HG02884 (cell line): ENCODE measurements around the gene IFNL4.
"Not testable (repeated sequence)": the region's sequence is repeated elsewhere in the genome, so short reads cannot be mapped to it uniquely, and the experiment has no call there.

ENCODE experiments used
- ATAC-seq: cut with Tn5 transposase; IDR thresholded peaks from one replicate; pipeline ENCODE4 v1.9.1; 2021; ENCODE audit warnings: mild to moderate bottlenecking, moderate library complexity; ENCODE audit not compliant: unreplicated experiment

The IFNL4 gene

GRCh38 chr19:39261704-39262103, 13.0 kb upstream of the IFNL4 start:
- ATAC-seq: no peak

- ATAC-seq: no peak
Measured at GRCh38 chr19:39257227-39257626, 8.6 kb upstream of the IFNL4 start.

- no peak for ATAC-seq
Measured at GRCh38 chr19:39254531-39255345, 6.1 kb upstream of the IFNL4 start.

GRCh38 chr19:39253374-39254149, 4.9 kb upstream of the IFNL4 start:
- ATAC-seq: no peak

GRCh38 chr19:39252458-39252857, 3.8 kb upstream of the IFNL4 start:
- no peak for ATAC-seq

- ATAC-seq: no peak
Measured at GRCh38 chr19:39251846-39252245, 3.2 kb upstream of the IFNL4 start.

- no peak for ATAC-seq
Measured at GRCh38 chr19:39251081-39251480, 2.4 kb upstream of the IFNL4 start.

- ATAC-seq: no peak
Measured at GRCh38 chr19:39247701-39248664, 673 bp downstream of the IFNL4 start.

- ATAC-seq: no peak
Measured at GRCh38 chr19:39246951-39247669, 1.5 kb downstream of the IFNL4 start.

GRCh38 chr19:39245166-39245565, 3.5 kb downstream of the IFNL4 start:
- not testable (repeated sequence) for ATAC-seq

GRCh38 chr19:39244410-39245100, 4.1 kb downstream of the IFNL4 start, which contains the start of gene IFNL3:
IFNL3 (minus strand) TSS chr19:39245006; CDS start chr19:39244967, 39 bp downstream.
- ATAC-seq: not testable (repeated sequence)

GRCh38 chr19:39243741-39244140, 4.9 kb downstream of the IFNL4 start:
- not testable (repeated sequence) for ATAC-seq

- ATAC-seq: no peak
Measured at GRCh38 chr19:39240421-39240820, 8.2 kb downstream of the IFNL4 start.

- ATAC-seq: no peak
Measured at GRCh38 chr19:39238944-39239343, 9.7 kb downstream of the IFNL4 start.

GRCh38 chr19:39238209-39238608, 10.4 kb downstream of the IFNL4 start:
- ATAC-seq: no peak

- no peak for ATAC-seq
Measured at GRCh38 chr19:39237200-39238184, 11.2 kb downstream of the IFNL4 start.

- ATAC-seq: no peak
Measured at GRCh38 chr19:39236527-39236926, 12.1 kb downstream of the IFNL4 start.

GRCh38 chr19:39232708-39233107, 15.9 kb downstream of the IFNL4 start:
- ATAC-seq: no peak
